C1 segment of cervical spinal cord (tissue), 14 donors: ENCODE measurements around the gene PTCD1.
A peak's percentile ranks its signal among the peaks of the same experiment; 100 is the strongest.
"Not testable (repeated sequence)": the region's sequence is repeated elsewhere in the genome, so short reads cannot be mapped to it uniquely, and the experiment has no call there.

Experiments used
- DNase-seq, 14 donors: peaks; one replicate each; lab custom pipeline; 2025; lab: John Stamatoyannopoulos, UW

PTCD1 gene

DNA sequence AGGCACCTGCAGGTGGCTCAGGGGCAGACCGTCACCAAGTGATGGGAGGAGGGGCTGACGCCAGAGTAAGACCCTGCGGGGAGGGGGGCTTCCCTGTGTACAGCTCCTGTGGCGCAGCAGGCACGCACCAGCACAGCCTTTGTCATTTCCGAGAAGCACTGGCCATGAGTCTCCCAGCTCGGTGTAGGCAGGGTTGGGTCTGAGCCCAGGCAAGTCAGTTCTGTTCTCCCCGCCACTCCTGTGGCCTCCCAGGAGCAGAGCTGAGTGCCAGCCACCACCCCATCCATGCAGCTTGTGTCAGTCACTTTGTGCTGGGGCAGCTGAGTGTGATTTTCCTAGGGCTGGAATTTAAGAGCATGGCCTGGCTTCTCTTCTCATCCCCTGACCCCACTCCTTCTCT is 13.3 kb upstream of the PTCD1 start:
- peak in 8 of 14 donors; percentile 7 to 81 (median 18) for DNase-seq

DNA sequence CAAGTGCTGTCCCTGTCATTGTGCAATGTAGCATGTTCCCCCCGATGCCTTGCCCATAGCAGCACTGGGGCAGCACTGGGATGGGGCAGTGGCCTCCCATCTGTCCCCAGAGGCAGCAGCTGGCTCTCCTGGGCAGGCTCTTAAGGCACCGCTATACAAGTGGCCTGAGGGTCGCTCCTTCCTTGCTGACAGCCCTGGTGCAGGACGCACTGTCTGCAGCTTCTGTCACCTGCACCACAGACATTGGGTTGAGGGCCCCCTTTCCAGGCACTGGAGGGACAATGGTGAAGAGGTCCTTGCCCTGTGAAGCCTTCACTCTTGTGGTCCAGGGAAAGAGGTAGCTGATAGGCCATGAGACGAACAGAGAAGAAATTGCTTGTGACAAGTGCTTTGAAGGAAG is 10.7 kb upstream of the PTCD1 start:
- no peak for DNase-seq

GRCh38 chr7:99448855-99449254 is 10.3 kb upstream of the PTCD1 start:
- no peak for DNase-seq

DNA sequence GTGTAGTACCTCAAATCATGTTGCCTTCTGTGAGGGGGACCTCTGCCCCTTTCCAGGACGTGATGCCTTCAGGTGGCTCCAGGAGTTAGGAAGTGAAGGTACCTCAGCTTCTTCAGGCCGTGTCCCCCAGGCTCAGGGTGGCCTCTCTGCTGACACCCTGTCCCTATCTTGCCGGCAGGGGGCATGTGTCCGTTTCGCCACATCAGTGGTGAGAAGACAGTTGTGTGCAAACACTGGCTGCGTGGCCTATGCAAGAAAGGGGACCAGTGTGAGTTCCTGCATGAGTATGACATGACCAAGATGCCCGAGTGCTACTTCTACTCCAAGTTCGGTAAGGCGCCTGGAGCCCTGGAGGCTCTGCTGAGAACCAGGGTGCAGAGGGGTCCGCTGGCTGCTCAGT is 9.3 kb upstream of the PTCD1 start:
- no peak for DNase-seq

DNA sequence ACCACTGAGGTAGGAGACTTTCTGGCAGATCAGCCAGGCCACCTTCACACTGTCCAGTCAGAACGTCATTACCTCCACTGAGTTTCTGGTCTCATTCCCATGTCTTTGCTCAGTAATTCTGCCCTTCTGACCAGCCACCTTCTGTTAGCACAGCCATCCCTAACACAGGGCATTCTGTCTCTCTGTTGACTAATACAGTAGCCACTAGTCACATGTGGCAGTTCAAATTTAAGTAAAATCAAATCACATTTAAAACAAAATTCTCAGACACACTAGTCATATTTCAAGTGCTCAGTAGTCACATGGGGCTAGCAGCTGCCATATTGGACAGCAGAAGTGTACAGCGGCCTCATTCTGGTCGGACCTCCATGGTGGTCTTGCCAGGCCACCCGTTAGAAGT is 7.5 kb upstream of the PTCD1 start:
- DNase-seq: no peak

- no peak for DNase-seq
Measured at GRCh38 chr7:99440195-99440594, 1.6 kb upstream of the PTCD1 start.

DNA sequence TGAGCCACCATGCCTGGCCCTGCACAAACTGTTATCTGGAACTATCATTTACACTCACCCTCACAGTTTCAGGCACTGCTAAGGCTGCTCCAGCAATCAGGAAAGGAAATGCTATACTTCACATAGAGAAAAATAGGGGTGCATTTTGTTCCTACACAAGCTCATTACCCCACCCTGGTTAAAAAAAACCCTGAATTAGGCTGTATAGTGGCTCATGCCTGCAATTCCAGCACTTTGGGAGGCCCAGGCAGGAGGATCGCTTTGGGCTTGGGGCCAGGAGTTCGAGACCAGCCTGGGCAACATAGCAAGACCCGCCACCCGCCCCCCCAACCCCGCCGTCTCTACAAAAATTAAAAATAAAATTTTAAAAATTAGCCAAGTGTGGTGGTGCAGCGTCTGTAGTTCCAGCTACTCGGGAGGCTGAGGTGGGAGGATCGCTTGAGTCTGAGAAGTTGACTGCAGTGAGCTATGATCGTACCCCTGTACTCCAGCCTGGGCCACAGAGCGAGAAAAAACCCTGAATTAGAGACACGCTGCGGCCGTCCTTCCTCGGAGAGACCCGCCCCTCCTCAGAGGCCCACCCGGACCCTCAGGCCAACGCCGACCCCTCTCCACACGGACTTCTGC is 539 bp downstream of the PTCD1 start:
- peak in 1 of 14 donors; percentile 54 for DNase-seq

GRCh38 chr7:99433158-99433557 is 5.4 kb downstream of the PTCD1 start:
- DNase-seq: no peak

GRCh38 chr7:99431756-99432540 is 6.7 kb downstream of the PTCD1 start:
- DNase-seq: not testable (repeated sequence)

DNA sequence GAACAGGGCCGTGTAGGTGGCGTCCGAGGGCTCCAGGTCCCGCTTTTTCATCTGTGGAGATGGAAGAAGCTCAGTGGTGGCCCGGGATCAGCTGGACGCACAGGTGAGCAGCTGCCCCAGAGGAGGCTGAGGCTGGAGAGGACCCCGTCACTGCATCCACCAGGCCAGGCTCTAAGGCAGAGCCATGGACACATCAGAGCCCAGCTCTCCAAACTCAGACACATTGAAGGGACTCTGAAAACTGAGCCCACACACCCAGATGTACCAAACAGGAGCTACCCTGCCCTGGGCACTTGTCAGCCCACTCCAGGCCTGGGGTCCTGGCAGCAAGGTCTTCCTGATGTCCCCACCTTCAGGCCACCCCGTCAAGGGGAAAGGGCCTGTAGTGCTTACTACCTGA is 8.8 kb downstream of the PTCD1 start:
- DNase-seq: no peak

GRCh38 chr7:99428972-99429566 is 9.5 kb downstream of the PTCD1 start:
- DNase-seq: no peak

DNA sequence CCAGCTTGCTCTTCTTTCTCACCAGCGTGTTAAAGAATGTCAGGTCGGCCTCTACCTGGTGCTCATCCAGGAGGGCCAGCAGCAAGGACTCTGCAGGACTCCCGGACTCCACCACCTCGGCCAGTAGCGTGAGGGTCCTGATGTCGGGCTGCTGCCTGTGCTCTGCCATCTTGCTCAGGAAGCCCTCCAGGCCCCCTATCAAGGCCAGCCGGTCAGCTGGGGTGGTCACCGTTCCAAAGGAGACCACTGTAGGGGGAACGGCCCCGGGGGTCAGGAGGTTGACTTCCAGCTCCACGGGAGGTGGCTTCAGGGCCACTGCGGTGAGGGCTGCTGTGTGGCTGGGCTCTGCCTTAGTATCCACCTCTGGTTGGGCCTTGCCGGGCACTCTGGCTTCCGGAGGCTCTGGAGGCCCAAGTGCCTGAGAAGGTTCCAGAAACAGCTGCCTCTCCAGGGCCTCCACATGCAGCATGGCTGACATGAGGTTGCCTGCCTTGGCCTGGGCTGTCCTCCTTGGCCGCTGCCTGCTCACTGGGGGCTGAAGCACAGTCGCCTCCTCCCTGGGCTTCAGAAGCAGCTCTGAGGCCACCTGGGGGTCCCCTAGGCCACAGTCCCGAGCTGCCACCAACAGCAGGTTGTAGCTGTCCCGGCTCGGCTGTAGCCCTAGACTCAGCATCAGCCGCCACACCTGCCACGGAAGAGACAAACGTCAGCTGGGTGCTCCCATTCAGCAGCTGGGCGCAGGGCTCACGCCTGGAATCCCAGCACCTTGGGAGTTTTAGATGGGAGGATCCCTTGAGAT is 13.5 kb downstream of the PTCD1 start:
- no peak for DNase-seq

DNA sequence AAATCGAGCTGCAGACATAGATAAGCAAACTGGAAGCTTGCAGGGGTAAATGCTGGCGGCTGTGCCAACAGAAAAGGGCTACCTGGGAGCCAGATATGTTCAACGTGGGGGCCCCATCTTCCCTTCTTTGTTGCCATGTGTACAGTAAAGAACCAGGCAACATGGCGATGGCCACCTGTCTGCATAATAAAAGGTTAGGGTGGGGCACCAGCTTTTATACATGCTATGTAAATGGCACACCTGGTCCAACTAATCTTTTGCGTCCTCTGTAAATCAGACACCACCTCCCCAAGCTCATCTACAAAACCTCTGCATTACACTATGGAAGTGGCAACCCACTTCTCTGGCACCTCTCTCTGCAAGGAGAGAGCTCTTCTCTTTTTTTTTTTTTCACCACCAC is 16.0 kb downstream of the PTCD1 start:
- no peak for DNase-seq

GRCh38 chr7:99422186-99422585 is 16.4 kb downstream of the PTCD1 start:
- no peak for DNase-seq

DNA sequence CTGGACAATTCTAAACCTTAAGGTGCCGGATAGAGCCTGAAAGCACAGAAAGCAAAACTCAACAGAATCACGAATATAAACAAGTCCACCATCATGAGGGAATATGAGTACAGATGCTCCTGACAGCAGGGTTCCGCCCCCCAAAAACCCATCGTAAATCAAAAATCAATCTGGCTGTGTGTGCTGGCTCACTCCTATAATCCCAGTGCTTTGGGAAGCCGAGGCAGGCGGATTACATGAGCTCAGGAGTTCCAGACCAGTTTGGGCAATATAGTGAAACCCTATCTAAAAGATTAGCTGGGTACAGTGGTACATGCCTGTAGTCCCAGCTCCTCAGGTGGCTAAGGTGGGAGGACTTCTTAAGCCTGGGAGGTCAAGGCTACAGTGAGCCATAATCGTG is 17.6 kb downstream of the PTCD1 start:
- no peak for DNase-seq

- no peak for DNase-seq
Measured at GRCh38 chr7:99420213-99420612, 18.4 kb downstream of the PTCD1 start.

DNA sequence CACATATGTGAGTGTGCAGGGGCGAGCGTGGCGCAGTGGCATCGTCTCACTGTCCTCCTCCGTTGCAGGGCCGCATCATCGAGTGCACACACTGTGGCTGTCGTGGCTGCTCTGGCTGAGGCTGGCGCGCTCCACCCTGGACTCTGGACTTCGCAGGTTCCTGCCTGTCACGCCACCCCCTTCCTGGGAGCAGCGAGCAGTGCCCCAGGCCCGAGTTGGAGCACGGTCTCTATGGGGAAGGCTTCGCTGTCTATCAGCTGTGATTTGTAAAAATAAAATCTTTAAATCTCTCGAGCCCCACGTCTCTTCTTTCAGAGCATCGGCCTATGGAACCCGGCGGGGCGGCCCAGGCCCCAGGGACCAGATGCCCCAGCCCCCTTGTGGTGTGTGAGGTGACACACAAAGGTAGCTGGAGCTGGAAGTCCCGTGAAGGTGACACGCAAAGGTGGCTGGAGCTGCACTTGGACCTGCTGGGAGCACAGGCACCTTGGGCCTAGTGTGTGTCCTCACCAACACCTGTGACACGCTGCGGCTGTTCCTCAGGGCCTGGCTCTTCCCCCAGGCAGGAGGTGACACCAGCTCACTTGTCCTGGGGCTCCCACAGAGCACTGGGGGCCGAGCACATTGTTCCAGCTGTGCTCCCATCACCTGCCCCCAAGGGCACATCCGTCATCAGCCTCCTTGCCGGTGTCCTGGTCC is 19.1 kb downstream of the PTCD1 start:
- no peak for DNase-seq

DNA sequence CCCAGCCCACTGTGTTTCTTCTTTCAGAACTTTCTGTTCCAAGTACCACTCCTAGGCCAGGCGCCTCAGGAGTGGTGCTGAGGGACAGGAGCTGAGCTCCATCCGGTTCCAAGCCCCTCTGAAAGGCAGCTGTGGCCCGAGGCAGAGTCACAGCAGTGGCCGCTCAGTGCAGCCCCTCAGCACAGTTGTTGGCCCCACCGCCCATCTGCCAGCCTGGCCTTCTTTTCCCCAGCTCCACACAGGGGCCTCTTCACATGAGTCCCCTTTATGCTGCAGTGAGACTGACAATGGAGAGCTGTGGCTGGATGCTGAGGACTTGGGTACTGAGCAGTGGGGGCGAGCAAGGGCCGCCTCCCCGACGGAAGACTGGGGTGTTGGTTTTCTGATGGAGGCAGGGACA is 20.3 kb downstream of the PTCD1 start:
- no peak for DNase-seq

GRCh38 chr7:99415513-99416127 is 23.0 kb downstream of the PTCD1 start:
- peak in 4 of 14 donors; percentile 1 to 19 (median 6) for DNase-seq

GRCh38 chr7:99410635-99411034 is 28.0 kb downstream of the PTCD1 start:
- DNase-seq: no peak

DNA sequence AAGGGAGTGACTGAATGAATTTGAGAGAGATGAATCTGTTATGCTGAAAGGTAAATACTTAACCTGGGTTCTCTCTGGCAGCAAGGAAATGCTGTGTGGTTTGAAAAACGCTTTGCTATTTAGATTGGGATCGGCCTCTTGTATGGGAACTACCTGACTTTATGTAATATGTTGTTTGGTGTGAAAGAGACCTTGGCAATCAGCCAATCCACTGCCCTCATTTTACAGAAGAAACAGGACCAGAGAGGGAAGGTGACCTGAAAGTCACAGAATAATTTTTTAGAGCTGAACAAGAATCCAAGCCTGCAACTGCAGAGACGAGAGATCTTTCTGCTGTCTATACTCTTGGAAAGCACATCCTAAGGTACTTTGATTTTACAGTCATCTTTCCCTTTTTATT is 28.8 kb downstream of the PTCD1 start:
- no peak for DNase-seq
